HG02571 (cell line): ENCODE results near the gene BTC.
"Not testable (repeated sequence)": the region's sequence is repeated elsewhere in the genome, so short reads cannot be mapped to it uniquely, and the experiment has no call there.

Source experiments
- ATAC-seq: cut with Tn5 transposase; IDR thresholded peaks from one replicate; pipeline ENCODE4 v1.9.1; 2021; ENCODE audit warnings: mild to moderate bottlenecking, moderate library complexity; ENCODE audit not compliant: unreplicated experiment

The BTC gene

DNA sequence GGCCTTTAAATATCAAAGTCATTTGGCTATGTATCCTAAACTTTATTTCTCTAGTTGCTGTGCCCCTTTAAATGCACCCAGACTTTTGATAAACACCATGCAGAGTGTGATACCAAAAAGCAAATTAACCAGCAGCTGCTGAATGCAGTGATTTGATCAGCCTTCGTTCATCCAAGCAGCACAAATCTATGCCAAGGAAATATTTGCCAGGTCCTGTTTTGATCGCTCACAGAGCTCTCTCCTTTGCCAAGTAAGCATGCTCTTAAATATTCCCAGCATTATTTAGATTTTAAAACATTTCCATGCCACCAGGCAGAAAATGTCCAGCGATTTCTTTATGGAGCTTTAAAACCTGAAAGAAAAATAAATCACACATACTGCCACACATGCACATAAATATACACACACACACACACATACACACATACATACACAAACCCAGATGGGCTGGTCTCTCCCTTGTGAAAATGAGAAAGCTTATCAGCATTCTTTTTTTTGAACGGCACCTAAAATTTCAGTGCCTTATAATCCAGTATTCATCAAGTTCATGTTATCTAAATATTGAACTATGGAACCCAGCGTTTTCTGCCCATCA lies 35.7 kb downstream of the BTC start:
- ATAC-seq, result no peak

DNA sequence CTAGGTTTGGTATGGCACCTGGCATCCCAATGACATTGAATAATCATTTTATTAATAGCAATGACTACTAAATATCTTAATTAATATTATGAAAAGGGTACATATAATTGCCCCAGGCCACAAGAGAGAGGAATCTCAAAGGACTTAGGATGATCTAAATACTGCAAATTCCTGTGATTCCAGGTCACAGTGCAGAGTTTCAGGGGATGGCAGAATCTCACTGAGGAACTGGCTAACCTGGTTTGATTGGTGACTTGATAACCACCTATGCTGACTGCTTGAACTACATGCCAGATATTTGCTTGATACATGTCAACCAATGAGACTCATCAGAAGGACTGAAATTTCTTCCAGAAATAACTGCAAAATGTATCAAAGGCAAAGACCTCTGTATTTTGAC lies 37.2 kb downstream of the BTC start:
- no peak for ATAC-seq

DNA sequence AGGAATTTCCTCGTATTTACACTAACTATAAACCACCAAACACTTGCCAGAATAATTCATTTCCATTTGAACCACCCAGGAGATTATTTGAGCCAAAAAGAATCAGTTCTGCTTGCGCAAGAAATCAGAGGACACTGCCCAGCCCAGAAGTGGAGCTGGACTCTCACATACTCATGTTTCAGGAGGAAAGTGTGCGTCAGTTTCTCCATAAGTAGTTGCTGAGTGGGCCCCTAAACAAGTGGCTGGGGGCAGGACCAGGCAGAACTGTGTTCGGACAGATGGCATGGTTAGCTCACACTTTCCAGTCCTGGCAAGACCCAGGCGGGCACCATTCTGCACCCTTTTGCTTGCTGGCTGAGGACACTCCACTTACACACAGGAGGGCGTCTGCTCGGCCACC lies 38.8 kb downstream of the BTC start:
- no peak for ATAC-seq

DNA sequence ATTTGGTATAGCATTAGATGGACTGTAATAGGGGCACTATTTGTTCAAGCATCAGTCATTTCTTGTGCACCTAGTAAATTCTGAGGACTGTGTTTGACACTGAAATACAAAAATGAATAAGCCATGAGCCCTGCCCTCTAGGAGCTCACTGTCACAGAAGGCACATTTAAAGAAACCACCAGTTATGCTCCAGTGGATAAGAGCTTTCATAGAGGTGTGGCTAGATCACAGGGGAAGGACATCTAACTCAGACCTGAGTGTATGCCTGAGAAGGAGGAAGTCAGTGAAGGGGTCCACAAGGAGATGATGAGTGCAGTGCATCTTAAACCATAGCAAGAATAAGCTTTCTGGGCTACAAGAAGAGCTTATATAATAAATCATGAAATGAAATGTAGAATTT lies 40.1 kb downstream of the BTC start:
- ATAC-seq, result no peak

DNA sequence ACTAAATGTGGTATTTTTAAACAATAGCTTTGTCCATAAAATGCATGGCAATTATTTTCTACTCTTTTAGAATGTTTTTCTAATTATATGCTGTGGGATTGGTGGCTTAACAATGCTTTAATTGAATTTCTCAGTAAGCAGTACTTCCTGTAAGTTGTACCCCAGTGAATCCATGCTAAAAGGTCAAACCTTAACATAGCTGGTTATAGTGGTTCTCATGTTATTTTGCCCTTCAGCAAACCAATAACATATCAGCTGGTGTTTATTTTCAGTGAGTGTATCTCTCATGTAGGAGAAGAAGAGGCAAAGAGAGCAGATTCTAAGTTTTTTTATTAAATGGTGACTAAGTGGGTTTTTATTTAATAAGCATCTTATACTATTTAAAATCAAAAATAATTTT lies 41.5 kb downstream of the BTC start:
- ATAC-seq, result no peak

DNA sequence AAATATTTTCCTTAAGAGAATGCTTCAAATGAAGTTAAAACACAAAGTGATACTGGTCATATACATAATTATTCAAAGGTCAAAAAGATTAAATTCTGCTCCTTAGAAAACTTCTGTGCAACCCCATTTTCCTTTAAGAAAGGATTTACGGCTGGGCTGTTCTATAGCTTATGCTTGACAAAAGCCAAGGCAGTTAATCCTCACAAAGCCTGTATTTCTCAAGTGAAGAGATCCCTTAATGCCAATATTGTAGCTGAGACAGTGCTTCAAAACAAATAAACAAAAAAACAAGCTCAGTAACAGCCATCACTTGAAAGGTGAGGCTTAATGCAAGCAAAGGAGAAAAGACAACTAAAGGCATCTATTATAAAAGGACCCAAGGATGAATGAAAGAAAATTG lies 42.5 kb downstream of the BTC start:
- ATAC-seq, result no peak

DNA sequence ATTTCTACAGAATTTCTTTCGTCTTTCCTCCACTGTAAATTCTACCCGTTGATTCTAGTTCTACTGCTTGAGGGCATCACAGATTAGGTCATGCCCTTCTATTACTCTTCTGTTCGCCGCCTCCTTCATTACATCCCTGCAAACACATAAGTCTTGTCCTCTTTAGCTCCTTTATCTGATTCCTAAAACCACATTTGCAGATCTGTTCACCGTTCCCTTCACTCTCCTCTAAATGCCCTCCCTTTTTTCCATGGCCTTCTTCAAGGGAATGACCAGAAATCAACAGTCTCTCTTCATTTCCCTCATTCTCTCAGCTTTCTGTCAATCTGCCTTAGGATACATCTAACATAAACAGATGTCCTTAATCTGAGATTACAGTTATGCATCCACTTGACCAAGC lies 43.1 kb downstream of the BTC start:
- no peak for ATAC-seq

DNA sequence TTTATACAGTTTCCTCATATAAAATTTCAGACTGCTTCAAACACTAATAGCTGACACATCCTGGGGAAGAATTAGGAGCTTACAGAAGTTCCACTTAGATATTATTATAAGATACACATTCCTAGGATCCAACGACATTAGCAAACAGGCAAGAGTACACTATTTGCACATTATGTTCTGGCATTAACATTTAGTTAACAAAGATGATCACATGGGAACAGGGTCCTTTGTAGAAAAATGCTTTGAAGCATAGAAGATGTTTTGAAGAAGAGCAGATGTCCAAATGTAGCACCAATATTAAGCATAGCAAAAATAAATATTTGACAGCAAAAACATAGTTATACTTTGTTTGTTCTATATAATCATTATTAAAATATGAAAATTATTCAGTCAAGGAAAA lies 52.1 kb downstream of the BTC start:
- ATAC-seq, result no peak

DNA sequence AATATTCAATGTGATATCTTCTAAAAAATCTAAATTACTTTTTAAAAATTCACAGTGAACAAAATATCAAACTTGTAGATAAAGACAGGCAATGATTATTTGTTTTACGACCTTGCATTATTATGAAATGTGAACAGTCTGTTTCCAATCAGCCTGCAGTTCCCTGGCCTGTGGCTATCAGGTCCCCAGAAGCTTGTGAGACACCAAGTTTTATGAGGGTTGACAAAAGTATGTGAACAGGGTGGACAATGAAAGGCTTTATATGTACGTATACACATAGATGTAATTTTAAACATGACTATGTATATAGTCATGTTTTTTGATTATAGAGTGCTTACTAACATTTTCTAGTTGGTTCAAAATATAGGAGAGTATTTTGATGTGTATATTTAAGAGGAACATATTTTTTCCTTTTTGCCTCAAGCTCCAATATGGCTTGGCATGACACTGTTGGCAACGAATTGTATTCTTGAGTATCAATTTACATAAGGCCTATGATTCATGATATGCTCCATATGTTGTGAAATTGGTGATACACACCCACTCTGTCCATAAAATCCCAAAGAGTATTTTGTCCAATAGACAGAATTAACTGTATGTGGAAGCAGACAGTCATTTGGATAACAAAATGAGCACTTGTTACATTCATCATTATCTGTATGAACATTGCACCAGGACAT lies 55.7 kb downstream of the BTC start:
- no peak for ATAC-seq

DNA sequence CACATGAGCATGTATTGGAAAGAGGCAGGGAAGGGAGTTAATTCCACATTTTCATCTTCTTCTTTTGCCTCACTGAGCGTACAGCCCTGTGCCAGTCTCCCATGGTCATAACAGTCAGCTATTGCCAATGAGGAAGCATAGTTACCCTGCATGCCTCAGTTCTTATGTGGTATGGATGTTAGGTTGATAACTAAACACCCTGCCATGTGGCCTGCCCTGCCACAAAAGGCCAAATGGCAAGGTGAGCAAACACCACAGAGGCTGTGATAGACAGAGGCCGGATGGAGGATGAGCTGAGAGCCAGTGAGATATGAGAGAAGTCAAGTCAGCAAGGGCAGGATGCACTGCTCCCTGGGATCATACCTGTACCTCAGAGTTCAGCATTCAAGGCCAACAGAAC lies 59.3 kb downstream of the BTC start:
- no peak for ATAC-seq

DNA sequence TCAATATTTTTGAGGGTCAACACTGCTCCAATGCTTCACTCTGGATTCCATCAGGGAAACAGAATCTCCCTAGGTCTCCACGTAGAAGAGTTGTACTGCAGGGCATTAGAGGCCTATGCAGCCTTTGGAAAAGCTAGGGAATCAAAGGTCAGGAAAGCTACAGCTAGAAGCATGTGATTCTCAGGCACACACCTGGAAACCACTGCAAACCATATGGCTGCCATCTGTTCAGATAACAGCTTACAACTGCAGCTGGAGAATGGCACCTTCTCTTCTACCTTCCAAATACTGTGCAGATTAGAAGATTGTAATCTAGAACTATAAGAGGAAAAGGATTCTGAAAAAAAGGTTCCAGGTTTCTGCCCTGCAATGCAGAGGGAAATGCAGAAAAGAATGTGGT lies 60.6 kb downstream of the BTC start:
- ATAC-seq, result no peak

DNA sequence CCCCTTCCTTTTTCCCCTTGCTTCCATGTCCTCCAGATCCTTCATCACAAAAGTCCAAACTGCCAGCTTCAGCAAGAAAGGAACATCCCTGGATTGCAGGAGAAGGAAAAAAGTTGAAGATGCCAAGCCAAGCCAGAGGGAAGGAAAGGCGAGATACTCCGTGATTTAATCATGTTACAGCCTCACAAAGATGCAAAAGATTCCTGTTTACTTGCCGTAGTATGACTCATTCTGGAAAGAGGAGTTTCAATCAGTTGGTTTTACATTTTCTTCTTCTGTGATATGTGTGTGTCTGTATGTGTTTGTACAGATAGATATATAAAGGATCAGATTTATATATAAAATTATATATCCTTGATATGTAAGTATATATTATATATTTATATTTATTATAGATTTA lies 69.3 kb downstream of the BTC start:
- ATAC-seq, result no peak

DNA sequence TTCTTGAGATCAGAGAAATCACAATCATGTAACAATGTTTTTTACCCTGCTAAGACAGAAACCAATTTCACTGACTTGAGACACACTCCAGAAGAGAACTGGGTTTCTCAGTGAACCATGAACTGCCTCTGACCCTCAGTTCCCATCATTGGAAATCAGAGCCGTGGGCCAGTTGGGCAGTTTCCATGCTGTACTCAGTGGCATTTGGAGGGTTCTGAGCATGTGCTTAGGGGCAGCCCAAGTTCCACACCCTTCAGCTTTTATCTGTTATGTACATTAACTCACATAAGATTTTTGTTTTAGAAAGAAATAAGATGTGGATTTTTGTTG lies 77.9 kb downstream of the BTC start:
- ATAC-seq, result no peak

DNA sequence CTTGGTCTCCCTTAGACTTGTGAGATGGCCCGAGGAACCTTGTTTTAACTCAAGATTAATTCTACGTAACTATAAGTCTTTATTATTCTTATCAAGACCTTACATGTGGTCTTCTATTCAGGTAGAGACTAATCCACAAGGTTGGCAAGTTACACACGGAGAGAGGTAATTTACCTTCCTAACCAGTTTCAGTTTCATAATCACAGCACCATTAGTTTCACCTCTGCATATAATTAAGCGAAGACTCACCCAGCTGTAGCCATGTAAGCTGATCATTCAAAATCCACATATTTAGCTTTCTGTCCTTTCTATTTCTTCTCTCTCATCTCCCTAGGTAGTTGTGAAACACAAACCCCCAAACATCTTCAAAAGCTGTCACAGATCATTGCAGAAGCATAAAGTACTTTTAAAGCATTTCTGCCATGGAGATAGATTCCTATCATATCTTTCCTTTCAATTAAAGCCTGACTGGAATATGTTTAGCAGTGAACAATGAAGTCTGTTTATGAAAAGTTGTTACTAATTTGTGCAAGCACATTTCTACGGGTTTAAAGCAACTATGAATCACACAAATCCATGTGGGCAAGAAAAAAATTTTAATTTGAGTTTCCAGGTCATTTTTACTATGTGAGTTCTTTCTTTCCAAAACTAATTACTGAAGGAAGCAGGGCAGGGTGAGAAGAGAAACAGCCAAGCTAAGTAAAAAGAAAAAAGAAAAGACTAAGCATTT lies 78.5 kb downstream of the BTC start:
- ATAC-seq, result no peak

DNA sequence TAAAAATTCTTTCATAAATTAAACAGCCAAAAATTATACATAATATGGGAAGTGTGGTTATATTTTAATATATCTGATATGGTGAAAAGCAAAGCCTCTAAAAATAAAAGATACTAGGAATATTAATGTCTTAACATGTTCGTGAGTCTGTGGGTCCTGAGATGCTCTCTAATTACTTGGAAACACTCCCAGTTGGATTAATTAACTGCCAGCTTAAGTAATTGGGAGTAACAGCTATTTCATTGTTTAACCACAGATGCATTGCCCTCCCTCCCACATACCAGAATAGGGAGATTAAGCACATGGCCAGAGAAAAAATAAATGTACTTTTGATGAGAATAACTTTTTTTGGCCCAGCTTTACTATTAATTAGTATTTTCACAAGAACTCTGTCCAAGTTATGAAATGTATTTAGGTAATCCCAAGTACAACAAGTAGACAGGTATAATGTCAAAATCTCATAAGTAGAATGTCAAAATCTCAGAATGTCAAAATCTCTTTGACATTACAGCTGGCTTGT lies 79.7 kb downstream of the BTC start:
- no peak for ATAC-seq

DNA sequence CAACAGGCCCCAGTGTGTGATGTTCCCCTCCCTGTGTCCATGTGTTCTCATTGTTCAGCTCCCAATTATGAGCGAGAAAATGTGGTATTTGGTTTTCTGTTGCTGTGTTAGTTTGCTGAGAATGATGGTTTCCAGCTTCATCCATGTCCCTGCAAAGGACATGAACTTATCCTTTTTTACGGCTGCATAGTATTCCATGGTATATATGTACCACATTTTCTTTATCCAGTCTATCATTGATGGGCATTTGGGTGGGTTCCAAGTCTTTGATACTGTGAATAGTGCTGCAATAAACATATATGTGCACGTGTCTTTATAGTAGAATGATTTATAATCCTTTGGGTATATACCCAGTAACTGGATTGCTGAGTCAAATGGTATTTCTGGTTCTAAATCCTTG lies 86.2 kb downstream of the BTC start:
- ATAC-seq, result not testable (repeated sequence)
